GDM1 (cell line): ENCODE measurements around the gene MBD2.

Experiments used
- DNase-seq: peaks from one replicate; lab custom pipeline; 2025; lab: John Stamatoyannopoulos, UW

The MBD2 gene

DNA sequence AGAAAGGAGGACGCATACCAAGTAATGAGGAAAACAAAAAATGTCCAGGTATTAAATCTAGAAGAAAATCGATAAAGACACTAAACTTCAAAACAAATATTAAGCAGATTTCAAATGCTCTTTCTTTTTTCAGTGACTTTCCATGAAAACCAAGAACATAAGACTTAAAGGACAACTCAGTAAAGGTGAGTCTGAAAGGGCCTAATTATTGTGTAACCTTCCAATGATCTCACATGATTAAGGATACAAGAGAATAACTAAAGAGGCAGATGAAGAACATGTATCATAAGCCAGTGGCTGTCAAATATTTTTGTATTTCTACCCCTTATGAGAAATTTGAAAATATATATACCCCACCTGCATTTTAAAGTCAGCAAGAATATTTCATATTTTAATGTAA is 30.7 kb downstream of the MBD2 start:
- DNase-seq: no peak

GRCh38 chr18:54192900-54193299 is 31.6 kb downstream of the MBD2 start:
- DNase-seq: no peak

DNA sequence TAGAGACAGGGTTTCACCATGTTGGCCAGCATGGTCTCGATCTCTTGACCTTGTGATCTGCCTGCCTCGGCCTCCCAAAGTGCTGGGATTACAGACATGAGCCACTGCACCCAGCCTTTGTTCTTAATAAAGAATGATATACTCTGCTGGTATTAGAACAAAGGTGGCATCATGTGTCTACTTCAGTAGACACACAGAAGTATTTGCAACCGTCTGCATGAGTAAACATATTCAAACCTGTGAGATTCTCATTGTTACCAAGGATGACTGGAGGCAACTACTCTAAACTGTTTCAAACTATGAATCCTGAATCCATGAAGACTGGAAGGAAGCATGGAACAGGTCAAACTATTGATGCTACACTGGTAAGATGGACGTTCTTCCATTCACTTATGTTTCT is 32.1 kb downstream of the MBD2 start:
- no peak for DNase-seq

GRCh38 chr18:54191352-54191751 is 33.1 kb downstream of the MBD2 start:
- DNase-seq: no peak

DNA sequence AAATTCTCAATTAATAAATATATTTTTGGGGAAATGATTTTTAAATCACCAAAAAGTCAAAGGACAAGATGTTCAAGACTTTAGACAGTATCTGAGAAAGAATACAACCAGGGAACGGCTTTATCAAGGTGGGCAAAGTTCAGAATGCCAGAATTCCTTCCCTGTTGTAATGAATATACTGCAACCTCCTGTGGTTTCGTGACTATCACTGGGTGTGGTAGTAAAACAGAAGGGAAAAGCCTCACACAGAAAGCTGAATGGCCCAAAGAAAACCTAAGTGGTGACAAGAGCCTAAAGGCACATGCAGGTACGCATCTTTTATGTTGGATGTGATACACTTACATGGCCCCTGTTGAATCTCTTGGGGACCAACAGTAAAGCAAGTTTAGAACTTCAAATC is 37.1 kb downstream of the MBD2 start:
- no peak for DNase-seq

GRCh38 chr18:54184836-54185235 is 39.6 kb downstream of the MBD2 start:
- no peak for DNase-seq

- no peak for DNase-seq
These were observed 41.1 kb downstream of the MBD2 start for GRCh38 chr18:54183390-54183789.

GRCh38 chr18:54181856-54182602 is 42.4 kb downstream of the MBD2 start:
- no peak for DNase-seq

GRCh38 chr18:54173980-54174630 is 50.4 kb downstream of the MBD2 start:
- DNase-seq: no peak

- DNase-seq: no peak
These were observed 51.2 kb downstream of the MBD2 start for GRCh38 chr18:54173250-54173649.

DNA sequence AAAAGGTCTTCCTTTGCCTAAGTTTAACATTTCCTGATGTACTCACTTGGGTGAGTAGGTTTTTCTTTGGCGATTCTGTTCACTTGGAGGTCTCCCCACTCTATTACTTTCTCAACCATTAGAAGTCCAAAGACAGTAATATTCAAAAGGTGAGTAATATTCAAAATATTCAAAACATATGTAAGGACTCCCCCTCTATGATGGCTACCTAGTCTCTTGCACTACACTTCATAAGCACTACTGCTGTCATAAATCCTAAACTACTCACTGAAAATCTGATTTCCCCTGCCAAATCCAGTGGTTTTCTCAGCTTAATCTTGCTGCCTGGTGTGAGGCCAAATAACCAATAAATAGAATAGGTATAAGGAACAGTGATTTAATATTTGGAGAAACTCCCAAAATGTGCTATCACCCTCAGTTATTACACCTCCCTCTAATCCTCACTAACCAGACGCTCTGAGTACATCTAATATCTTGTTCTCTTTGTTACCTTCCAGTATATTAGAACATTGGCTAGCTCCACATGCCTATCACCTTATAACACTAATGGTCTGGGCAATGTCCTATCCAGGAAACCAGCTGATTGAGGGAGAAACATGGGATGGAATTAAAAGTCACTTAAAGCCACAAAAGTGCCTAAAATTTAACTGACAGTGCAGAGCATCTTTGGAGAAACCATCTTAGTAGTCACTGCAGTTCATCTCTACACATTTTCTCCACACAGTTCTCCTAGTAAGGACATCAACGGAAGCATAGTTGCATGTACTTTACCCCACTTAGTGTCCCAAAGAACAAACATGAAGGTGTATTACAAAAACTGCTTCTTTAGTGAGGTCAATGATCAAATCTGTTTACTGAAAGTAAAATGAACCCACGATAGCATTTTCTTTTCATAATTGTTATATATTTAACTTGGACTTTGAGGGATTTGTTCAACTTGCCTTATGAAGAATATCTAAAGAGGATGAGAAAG is 54.8 kb downstream of the MBD2 start:
- DNase-seq: no peak

- DNase-seq: no peak
These were observed 59.0 kb downstream of the MBD2 start for GRCh38 chr18:54165450-54165849.

DNA sequence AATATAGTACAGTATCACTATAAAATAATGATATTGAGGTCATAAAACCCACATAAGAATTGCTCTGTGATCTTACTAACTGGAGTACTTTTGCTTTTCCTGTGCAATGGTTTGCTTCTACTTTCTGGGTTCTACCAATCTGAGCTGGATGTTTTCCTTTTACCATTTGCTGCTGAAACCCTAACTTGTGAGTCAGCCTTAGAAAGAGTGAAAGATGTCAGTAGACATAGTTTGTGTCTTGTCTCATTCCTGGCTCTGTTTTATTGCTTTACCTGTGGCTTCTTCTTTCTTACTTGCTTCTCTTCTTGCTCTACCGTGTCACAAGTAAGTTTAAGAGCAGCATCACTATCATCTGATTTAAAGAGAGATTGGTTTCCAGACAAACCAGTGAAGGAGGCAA is 61.0 kb downstream of the MBD2 start:
- DNase-seq: no peak

DNA sequence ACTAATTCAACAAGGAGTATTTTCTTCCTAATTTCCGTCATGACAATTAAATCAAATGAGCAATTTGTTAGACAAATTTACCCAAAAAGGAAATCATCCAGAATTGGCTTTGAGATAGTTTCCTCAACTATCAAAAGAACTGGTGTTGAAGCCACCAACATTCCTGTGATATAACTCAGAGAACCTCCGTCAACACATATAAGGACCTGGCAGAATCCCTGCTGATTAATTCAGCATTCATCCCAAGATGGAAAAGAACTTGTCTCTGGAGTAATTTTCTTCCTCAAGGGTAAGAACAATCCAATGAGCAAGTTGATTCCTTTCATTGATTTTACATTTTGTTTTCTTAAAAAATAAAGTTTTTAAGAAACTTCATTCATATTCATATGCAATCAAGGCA is 62.0 kb downstream of the MBD2 start:
- DNase-seq: no peak

DNA sequence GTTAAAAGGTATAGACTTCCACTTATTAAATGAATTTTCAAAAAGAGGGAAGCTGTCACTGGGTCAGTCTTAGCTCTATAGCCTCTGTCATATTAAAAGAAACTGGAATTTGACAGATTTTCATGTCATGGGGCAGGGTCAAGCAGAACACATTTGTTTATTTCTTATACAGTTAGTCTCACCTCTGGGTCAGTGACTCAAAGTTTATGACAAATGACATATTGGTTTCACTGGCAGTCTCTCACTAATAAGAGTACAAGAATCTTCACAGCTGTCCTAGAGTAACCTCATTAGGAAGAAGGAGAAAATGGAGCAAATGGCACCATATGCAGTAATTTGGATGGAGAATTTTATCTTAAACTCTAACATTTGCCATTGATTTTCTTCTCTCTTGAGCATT is 63.2 kb downstream of the MBD2 start:
- DNase-seq: no peak

DNA sequence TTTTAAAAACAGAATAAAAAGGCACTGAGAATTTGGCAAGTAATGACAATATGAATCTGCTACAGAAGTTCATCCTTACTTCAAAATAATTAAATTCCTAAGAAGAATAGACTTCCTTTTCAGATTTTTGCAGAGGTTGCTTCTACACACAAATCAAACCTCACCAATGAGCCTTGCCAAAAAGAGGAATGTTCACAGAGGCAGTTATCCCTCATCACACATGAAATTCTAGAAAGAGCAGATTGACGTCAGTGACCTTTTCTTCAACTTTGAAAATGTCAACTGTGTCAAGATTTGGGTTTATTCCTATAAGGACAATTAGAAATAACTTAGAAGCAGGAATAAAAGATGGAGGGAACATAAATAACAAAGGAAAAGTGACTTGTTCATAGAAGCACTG is 64.6 kb downstream of the MBD2 start:
- no peak for DNase-seq

- no peak for DNase-seq
These were observed 66.7 kb downstream of the MBD2 start for GRCh38 chr18:54157646-54158385.

DNA sequence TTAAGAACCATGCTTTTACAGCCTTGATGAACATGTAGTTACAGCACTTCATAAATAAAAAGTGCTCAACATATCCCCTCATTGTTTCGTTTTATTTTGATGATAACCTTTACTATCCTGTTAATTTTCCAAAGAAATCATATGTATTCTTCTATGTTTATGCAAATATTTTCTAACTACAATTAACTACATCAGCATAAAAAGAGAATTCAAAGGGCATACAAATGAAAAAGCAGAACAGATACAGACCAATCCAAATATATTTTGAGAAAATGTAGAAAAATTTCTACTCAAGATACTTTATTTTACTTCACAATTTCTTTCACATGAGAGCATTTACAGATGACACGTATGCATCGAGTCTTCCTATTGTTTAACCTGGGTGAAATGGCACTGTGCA is 69.1 kb downstream of the MBD2 start:
- no peak for DNase-seq

DNA sequence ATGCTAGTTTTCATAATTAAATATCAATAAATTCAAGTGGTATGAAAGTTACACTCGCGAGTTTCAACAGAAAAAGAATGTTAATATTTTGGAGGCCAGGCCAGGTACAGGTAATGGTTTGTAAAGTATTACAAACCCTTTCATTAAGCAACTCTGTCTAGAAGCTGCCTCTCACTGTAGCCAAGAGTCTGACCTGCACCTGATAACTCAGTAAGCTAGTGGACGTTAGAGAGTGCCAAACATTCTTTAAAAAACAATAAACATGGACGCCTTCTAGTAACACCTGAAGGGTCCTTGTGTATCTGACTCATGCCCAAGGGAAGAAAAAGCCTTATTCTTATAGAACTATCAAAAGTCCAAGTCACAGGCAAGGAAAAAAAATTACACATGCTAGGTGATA is 70.2 kb downstream of the MBD2 start:
- no peak for DNase-seq

DNA sequence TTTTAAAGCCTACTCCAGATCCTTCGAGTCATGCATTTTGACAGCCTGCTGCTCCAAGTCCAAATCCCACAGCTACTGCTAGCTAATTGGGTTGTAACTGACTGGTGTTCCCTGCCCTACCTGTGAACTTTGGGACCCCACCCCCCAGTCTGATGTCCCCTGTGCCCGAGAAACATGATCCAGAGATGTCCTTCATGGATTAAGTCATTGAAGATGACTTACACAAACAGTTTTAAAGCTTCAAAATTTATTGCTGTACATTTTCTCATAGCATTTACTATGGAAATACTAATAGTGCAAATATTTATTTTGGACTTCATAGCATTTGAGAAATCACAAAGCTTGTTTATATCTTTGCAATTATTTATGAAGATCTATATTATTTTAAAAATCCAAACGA is 73.1 kb downstream of the MBD2 start:
- no peak for DNase-seq

DNA sequence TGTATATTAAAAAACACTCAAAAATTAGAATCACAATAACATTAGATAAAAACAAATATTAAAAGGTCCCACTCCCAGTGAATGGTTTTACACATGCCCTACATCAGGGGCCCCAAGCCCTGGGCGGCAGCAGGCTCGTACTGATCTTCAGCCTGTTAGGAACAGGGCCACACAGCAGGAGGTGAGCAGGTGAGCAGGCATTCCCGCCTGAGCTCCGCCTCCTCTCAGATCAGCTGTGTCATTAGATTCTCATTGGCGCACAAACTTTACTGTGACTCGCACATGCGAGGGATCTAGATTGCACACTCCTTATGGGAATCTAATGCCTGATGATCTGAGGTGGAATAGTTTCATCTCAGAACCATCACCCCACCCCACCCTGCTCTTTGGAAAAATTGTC is 74.2 kb downstream of the MBD2 start:
- no peak for DNase-seq

DNA sequence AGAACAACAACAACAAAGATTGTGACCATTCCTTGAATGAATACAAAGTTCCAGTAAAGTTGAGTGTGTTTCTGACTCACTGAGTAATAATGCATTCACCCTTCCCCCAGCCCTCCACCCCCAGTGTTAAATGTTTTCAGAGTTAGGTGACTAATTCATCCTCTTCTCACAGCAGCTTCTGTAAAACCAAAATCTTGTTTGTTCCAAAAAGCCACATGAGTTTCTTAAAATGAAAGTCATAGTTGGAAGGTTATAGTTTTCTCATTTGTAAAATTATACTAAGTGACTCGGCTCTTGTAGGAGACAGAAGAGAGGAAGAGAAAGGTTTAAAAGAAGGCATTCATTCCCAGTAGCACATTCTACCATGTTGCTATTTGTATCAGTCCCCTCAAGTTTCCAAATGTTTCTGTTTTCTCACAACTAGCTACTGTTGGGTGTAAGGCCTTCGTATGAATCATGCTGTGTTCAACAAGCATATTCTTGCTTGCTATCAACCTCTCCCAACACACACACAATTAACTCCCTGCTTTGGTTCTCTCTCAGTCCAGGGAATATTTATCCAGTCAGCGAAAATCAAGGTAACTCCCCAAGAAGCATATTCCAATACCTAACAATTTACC is 75.3 kb downstream of the MBD2 start:
- no peak for DNase-seq
